Colon (tissue), 2 donors: Measurements from ENCODE around the gene GRB10.
"Not testable (repeated sequence)": the region's sequence is repeated elsewhere in the genome, so short reads cannot be mapped to it uniquely, and the experiment has no call there.

Experiments used
- FAIRE-seq: peaks from 2 replicates; lab custom pipeline; 2012; peaks lifted over from hg19 to GRCh38; lab: Jason Lieb, UNC
- donor health status: control.
- donor health status: control.

GRB10 gene

DNA sequence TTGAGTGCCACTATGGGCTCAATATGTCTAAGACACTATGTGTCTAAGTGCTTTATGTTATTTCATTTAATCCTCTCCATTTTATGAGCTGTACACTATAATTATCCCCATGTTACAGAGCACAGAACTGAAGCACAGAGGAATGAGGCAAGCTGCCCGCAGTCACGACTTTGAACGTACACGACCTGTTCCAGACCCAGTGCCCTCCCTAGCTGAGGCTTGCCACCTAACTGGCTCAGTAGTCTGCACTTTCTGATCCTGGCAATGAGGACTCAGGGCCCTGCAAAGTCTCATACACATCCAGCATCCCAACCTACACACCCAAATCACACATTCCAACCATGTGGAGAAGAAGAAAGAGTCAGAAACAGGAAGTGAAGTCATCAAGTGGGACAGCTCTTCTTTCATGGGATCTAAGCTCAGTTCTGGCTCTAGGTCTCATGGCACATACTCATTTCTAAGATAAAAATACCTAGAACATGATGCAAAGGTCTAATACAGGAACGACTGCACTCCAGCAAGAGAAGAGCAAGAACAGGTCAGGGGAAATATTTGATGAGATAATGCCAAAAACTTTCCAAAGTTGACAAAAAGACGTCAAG, 175.1 kb downstream of the GRB10 start:
- no peak for FAIRE-seq

DNA sequence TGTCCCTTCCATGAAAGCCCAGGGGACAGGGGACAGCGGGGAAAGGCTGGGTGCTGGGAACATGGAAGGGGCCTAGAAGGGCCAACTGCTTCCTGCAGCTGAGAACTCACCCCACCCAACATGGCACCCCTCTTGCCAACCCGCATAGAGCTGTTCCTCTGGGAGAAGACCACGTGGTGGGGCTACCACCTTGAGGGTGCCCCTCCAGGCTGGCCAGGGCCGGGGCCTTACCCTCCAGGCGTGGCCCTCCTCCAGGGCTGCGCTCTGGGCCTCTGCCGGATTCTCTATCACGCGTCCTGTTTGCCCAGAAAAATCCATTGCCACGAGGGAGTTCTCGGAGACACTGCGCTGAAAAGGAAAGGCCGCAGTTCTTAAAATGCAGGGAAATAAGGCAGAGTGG, 177.6 kb downstream of the GRB10 start:
- no peak for FAIRE-seq

DNA sequence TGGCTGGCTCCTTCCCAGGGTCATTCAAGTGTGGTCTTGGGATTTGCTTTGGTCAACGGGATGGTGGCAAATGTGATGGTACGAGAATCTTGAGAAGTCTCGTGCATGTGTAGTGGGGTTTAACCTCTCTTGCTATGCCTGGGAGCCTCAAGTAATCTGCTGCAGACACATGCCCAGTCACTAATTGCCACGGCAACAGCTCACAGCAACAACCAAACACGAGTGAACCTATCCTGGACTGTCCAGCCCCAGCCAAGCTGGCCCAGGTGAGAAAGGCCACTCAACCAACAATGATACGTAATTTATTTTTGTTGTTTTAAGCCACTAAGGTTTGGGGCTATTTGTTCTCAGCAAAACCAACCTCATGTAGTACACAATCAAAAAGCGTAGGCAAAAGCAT, 179.4 kb downstream of the GRB10 start:
- FAIRE-seq = no peak

DNA sequence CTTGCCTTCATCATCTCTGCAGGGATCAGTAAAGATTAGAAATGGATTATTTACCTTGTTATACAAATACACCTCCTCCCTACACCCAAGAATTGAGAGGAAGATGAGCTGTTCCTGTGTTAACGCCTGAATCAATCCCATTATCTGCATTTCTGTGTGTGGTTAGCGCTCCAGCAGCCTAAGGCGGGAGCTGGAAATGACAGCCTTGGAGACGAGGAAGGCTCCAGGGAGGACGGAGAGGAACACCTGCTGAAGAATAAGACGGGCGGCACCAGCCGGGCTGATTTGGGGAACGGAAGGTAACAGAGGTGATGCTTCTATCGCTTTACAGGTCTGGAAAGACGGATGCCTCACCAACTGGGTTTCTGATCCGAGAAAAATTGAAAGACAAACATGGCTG, 183.3 kb downstream of the GRB10 start:
- FAIRE-seq = no peak

DNA sequence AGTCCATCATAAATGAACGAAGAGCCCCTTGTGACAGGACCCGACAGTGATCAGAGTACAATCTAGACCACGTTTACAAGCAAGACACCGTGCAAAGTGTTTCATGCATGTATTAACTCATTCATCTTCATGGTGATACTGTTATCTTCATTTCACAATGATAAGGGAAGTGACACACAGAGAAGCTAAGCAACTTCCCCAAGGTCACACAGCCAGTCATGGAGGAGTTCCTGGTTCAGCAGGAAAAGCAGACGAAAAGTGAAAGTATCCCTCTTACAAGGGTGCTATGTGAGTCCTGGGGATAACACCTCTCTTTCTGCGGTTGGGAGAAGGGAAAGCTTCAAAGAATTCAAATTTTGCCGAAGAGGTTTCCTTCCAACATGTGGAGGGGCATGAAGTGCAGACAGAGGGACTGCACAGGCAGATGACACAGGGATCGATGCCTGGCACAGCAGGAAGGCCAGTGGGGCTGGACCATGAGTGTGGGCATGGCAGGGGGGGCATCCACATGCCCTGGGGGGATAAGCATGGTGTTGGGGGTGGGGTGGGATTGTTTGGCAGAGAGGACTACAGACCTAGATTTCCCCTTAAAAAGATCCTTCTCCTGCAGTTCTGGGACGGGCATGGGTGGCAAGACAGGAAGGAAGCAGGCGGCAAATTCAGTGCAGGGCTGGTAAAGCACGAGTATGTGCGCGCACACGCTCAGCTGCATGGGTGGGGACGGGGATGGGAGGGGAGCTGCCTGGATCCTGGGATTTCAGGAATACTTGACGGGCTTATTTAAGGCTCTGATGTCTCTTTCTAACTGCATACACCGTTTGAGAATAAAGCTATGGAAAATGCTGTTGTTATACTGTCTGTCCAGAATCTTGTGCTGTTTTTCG, 184.0 kb downstream of the GRB10 start:
- no peak for FAIRE-seq

DNA sequence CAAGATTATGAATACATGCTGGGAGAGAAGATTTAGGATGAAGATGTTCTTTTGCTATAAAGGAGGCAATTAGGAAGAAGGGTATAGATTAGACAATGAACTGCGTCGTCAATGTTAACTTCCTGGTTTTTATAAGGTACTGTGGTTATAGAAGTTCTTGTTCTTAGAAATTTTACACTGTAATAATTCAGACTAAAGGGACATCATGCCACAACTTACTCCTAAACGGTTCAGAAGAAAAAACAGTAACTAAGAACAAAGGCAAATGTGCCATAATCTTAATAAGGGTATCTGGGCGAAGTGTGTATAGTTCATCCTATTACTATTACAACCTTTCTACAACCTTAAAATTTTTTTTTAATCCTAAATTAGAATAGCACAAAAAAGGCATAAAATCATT, 186.2 kb downstream of the GRB10 start:
- FAIRE-seq = no peak

DNA sequence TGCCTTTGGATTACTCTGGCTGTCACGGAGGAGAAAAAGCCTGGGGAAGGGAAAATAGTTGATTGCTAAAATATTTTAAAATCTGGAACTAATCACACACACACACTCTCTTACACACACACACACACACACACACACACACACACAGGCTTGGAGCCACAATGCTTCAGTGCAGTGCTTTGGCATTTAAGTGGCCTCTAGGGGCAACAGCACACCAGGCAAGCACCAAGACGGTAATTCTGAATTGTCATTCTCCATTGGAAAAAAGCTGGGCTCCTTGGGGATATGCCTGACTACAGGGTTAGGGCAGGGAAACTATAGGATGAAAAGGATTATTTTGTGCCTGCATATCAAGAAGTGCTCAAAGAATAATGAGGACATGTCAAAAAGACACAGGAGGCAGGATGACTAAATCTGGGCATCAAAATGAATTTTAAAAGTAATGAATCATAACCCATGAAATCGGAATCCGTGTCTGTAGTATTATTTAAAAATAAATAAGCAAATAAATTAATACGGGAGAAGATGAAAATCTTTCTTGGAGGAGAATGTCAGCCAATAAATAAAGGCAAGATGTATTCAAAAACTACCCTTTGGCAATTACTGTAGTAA, 187.1 kb downstream of the GRB10 start:
- FAIRE-seq = no peak

DNA sequence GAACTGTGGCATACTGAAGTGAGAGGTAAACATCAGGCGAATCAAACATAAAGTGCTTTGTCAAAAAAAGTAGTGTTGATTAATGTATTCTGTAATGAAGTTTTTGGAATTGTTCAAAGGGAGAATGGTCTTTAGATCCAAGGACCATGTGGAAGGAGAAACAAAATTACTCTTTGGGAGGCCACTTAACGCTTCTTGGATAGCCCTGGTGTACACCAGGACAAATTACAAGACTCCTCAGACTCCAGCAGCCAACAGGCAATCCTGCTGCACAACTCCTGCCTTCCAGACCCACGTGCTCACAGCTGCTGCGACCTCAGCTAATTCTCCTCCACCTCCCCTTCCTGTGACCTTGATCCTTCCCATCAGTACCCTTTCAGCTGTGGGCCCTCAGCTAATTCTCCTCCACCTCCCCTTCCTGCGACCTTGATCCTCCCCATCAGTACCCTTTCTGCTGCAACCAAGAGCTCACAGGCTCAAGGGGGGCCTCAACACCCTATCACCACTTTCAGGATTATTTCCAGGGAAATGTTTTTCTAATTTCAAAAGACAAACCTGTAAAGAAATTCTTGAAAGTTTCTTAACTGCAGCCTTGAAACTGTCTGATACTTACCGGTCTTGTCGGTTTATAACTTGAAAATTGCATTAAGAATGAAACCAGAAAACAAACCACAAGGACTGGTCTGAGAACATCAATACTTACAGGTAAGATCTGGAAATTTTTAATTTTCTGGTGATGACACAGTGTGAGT, 187.8 kb downstream of the GRB10 start:
- no peak for FAIRE-seq

DNA sequence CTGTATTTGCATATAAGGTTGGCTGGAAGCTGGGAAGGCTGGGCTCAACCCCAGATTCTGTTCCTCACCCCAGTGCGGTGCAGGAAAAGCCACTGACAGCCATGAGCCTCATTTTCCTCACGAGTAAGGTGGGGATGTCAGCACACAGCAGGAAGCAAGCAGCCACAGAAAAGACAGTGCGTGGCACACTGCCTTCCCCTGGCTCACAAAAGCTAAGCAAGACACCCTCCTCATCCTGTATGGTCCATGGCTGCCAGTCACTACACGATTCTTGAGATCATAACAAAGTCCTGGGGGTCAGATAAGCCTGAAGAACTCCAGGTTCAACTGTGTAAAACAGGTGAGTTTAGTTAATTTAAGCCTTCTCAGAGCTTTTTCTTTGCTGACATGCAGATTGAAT, 188.6 kb downstream of the GRB10 start:
- no peak for FAIRE-seq

DNA sequence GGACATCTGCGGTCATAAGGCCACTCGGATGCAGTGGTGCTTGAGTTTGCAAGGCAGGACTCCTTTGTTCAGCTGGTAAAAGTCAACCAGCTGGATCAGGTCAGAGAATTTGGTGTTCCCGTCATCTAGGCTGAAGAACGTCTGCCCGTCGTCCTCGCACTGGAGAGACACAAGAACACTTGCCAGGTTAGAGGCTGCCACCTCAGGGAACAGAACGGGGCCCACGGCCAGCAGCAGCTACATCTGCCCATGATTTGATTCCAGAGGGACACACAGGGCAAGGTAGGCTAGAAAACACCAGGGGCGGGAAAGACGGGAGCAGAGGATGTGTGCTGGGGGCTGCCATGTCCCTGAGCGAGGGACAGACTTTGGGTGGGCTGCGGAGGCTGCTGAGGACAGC, 189.8 kb downstream of the GRB10 start:
- FAIRE-seq = no peak

DNA sequence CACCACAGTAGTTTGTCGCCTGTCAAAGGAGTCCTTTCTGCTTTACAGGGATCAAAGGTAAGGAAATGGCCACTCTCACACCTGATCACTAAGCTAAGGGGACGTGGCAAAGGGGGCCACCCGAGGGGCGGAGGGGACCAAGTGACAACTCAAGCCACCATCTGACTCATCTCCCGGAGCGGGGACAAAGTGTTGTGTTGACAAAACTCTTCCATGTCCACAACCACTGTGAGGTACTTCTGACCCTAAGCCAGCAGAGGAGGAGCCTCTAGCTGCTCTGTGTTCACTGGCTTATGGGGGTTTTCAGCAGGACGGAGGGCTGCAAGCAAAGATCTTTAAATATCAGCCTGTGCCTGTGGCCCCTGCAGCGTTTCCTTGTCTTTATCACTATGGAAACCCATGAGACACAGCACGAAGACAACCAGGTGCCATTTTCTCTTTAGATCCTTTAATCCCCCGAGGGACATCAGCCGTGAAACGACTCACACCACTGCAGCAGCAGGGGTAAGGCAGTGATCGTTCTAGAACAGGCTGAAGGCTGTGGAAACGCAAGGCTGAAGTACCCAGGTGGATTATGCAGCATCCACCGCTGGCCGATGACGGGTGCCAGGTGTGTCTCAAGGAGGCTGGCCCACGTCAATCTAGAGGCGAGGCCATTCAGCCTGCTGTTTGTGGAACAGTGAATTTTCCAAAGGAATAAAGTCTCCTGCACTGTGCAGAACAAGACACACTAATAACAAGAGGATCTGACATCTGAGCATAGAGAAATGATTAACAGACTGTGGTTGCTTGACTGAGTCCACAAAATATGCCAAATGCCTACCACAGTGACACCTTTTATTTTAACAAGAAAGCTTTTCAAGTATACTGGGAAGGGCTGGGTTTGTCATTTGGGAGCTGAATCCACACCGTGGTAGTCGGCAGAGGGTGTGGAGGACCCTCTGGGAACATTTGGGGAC, 190.9 kb downstream of the GRB10 start:
- no peak for FAIRE-seq

DNA sequence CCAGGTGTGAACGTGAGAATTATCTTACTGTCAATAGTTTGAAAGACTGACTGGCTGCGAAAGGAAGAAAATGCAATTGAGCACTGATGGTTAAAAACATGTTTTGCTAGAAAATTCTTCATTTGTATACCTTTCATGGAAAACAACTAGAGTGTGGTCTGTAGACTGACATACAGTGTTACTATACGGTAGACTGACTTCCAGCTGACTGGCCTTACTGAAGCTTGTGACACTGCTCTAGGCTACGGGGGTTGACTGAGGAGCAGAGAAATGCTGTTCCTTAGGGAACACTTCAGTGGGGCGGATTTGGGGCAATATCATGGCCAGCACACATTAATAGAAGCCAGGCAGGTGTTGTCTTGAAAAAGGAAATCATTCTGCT, 191.6 kb downstream of the GRB10 start:
- no peak for FAIRE-seq

DNA sequence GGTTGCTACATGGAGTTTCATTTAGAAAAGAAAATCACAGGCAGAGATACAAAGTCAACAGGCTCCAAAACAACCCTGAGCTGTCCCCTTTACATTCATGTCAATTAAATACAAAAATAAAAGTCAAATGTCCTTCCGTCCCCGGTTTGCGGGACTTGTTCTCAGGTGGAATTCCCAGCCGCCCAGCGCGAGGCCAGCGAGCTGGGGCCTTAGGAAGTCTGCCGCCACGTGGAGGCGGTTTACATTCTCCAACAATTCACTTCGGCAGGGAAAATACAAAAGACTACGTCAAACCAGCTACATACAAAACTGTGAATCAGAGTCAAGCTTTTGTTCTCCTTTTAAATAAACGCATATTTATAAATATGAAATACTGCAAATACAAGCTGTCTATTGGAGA, 192.2 kb downstream of the GRB10 start:
- no peak for FAIRE-seq

DNA sequence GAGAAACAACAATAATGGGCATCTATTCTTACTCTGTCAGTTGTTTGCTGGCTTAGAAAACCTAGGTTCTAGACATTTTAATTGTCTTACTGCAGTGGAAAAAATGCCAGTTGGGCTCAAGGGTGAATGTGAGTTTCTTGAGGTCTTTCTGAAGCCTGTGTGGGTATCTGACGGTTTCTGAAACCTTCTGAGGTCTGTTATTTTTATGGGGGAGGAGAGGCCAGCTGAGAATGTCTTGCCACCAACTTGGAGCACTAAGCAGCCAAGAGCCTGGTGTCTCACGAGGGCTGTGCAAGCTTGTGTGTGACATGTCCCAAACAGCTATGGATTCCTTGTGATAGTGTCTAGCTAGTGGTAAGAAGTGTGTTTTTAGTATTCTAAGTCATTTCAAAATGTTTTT, 193.3 kb downstream of the GRB10 start:
- FAIRE-seq = no peak

DNA sequence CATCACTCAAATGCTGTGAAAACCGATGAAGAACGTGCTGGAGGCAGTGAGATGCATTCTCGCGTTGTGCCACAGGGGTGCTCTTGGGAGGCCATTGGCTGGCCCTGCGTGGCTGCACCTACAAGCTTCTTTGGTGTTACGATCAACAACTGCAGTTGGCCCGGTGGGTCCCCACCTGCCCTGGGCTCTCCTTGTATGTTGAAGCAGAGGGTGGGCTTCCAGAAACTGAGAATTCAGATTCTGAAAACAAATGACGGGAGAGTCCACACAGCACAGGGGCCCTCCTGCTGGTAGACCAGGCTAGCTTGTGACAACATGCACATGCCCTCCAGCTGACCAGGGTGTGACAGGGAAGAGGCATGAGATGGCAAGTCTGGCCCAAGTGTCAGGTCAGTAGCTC, 193.8 kb downstream of the GRB10 start:
- FAIRE-seq = no peak

DNA sequence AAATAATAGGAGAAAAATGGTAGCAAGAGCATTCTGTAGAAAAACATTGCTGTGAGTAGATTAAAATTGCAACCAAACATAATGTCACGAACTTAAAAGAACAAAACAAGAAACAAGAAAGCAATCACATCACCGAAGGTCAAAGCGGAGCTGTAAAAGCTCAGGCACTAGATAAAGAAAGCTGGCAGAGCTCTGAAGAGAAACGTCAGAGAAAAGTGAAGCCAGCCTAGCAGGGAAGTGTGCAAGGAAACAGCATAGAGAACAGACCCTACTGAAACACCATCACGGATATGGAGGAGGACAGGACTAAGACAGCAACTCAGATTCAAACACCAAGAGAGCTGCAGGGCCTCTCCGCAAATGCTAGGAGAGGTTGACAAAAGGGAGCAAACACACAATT, 195.0 kb downstream of the GRB10 start:
- no peak for FAIRE-seq

DNA sequence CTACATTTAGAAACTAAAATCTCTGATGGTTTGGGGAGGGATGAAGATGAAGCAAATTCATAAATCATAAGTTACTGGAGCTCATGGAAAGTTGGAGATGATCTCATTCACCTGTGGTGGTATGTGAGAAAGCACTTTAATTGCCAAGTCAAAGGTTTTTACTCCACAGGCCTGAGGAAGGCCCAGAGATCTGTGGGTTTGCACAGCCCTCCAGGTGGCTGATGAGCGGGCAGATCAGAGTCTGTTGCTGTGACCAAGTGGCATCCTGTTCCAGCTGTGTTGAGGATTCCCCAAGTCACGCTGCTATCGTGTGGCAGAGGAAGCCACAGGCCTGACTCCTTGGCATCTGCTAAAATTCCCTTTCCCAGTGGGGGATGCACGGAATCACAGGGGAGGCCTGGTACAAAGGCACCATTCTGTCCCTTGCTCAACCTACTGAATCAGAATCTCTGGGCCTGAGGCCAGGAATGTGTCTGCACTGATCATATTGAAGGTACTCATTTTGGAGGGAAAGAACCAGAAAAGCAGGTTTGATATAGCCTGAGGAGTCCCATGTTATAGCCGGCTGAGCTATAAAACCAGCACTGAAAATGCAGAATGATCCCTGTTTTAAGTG, 197.8 kb downstream of the GRB10 start:
- no peak for FAIRE-seq

DNA sequence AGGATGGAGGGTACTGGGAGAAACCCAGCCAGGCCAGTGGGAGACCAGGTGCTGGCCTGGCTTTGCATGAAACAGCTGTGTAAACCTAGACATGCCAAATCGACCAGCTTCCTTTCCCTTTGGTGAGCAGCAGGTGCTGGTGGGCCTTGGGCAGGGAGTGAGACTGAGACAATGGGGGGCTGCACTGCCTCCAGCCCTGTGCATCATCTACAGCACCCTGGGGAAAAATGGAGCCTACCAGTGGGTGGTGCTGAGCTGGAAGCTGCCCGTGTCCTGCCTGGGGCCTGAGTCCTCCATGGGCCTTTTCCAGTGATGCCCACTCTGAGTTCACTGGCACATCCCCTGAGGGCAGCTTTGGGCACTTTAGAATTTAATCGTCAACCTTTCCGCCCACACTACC, 198.3 kb downstream of the GRB10 start:
- FAIRE-seq = no peak

DNA sequence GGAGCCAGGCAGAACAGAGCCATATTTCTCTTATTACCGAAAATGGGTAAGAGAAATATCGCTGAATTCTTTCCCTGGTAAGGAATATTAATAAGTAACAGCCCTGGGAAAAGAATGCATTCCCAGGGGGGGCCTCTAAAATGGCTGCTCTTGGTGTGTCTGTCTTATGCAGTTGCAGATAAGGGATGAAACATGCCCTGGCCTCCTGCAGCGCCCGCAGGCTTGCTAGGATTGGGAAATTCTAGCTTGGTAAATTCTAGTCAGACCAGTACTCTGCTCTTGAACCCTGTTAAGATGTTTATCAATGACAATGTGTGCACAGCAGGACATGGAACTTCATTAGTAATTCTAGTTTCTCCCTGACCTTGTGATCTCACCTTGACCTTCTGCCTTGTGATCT, 199.4 kb downstream of the GRB10 start:
- not testable (repeated sequence) for FAIRE-seq

DNA sequence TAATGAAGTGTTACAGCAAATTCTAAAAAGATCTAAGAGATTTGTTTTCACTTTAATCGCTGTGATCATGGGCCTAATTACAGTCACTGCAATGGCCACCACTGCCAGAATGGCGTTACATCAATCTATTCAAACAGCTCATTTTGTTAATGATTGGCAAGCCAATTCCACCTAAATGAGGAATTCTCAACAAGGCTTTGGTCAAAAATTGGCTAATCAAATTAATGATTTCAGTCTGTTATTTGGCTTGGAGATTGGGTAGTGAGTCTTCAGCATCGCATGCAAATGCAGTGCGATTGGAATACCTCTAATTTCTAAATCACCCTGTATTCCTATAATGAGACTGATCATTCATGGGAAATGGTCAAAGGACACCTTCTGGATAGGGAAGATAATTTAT, 200.4 kb downstream of the GRB10 start:
- FAIRE-seq = not testable (repeated sequence)

DNA sequence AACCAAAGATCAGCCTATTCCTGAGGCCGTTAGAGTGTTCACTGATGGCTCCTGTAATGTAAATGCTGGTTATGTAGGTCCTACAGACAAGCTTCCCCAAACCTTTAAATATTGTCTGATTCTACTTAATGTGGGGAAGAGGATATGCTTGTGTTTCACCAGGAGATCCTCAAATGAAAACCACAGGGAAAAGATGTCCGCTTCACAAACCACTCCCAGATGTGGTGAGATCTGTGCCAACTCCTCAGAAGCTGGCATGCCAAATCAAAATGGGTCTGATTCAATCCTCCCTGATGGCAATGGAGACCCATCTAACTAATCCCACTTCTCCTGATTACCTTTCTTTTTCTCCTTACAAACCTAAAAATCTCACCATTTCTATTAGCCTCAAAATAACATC, 202.0 kb downstream of the GRB10 start:
- FAIRE-seq = not testable (repeated sequence)
